Skin epidermis (tissue), 12 donors: ENCODE results near the gene SDK2.

Experiments
- H3K27ac ChIP-seq, 21 experiments: fragments of 200-600 bp; sonication (generic) in 11 of 21; one replicate each; pipeline ENCODE4 v1.5.0; 2020; ENCODE audit warnings: mild to moderate bottlenecking in 3 of 21, inconsistent platforms in 2 of 21, moderate library complexity in 2 of 21
- H3K4me3 ChIP-seq, 7 experiments: fragments of 200-600 bp; sonication (generic) in 2 of 7; one replicate each; pipeline ENCODE4 v1.5.0; 2020; ENCODE audit warnings: inconsistent platforms in 2 of 7, mild to moderate bottlenecking in 2 of 7, moderate library complexity in 1 of 7

Gene SDK2

GRCh38 chr17:73639322-73639721 is 4.9 kb downstream of the SDK2 start:
- no peak overlapping the region for H3K27ac ChIP-seq

GRCh38 chr17:73638556-73638955 is 5.7 kb downstream of the SDK2 start:
- H3K27ac ChIP-seq, result no peak overlapping the region

More at GRCh38 chr17:73639322-73639721, 4.9 kb downstream of the SDK2 start:
- H3K4me3 ChIP-seq, result no peak overlapping the region

GRCh38 chr17:73637866-73638265 is 6.4 kb downstream of the SDK2 start:
- H3K4me3 ChIP-seq, result no peak overlapping the region

More at GRCh38 chr17:73638556-73638955, 5.7 kb downstream of the SDK2 start:
- no peak overlapping the region for H3K4me3 ChIP-seq

GRCh38 chr17:73635101-73635817 is 9.0 kb downstream of the SDK2 start:
- Histone ChIP-seq H3K27ac (no peak overlapping the region), H3K4me3 (no peak overlapping the region)

More at GRCh38 chr17:73637866-73638265, 6.4 kb downstream of the SDK2 start:
- no peak overlapping the region for H3K27ac ChIP-seq

- H3K27ac ChIP-seq, result no peak overlapping the region
Measured at GRCh38 chr17:73634629-73635028, 9.6 kb downstream of the SDK2 start.

GRCh38 chr17:73633736-73634135 is 10.5 kb downstream of the SDK2 start:
- Histone ChIP-seq H3K27ac (no peak overlapping the region), H3K4me3 (no peak overlapping the region)

More at GRCh38 chr17:73634629-73635028, 9.6 kb downstream of the SDK2 start:
- H3K4me3 ChIP-seq, result no peak overlapping the region

- Histone ChIP-seq H3K4me3 (no peak overlapping the region), H3K27ac (no peak overlapping the region)
Measured at GRCh38 chr17:73632513-73632912, 11.7 kb downstream of the SDK2 start.

GRCh38 chr17:73630965-73631595 is 13.2 kb downstream of the SDK2 start:
- no peak overlapping the region for H3K4me3 ChIP-seq
- no peak overlapping the region for H3K27ac ChIP-seq

- no peak overlapping the region for H3K27ac ChIP-seq
- H3K4me3 ChIP-seq, result no peak overlapping the region
Measured at GRCh38 chr17:73630531-73630930, 13.7 kb downstream of the SDK2 start.

- Histone ChIP-seq H3K27ac (no peak overlapping the region), H3K4me3 (no peak overlapping the region)
Measured at GRCh38 chr17:73628642-73629552, 15.3 kb downstream of the SDK2 start.

GRCh38 chr17:73625991-73626673 is 18.1 kb downstream of the SDK2 start:
- no peak overlapping the region for H3K4me3 ChIP-seq
- H3K27ac ChIP-seq, result peak overlapping the region in 7 of 21 experiments; percentile 9 to 67 (median 56)

GRCh38 chr17:73625006-73625405 is 19.2 kb downstream of the SDK2 start:
- Histone ChIP-seq H3K4me3 (no peak overlapping the region), H3K27ac (peak overlapping the region in 17 of 21 experiments; percentile 29 to 82 (median 66))

GRCh38 chr17:73624496-73624988 is 19.7 kb downstream of the SDK2 start:
- no peak overlapping the region for H3K4me3 ChIP-seq

GRCh38 chr17:73623818-73624217 is 20.4 kb downstream of the SDK2 start:
- peak overlapping the region in 4 of 21 experiments; percentile 5 to 49 (median 45) for H3K27ac ChIP-seq
- H3K4me3 ChIP-seq, result no peak overlapping the region

More at GRCh38 chr17:73624496-73624988, 19.7 kb downstream of the SDK2 start:
- H3K27ac ChIP-seq, result peak overlapping the region in 10 of 21 experiments; percentile 29 to 82 (median 67)

GRCh38 chr17:73623247-73623646 is 21.0 kb downstream of the SDK2 start:
- Histone ChIP-seq H3K4me3 (no peak overlapping the region), H3K27ac (no peak overlapping the region)

GRCh38 chr17:73622381-73622780 is 21.9 kb downstream of the SDK2 start:
- Histone ChIP-seq H3K27ac (no peak overlapping the region), H3K4me3 (no peak overlapping the region)

- Histone ChIP-seq H3K4me3 (no peak overlapping the region), H3K27ac (no peak overlapping the region)
Measured at GRCh38 chr17:73621685-73622084, 22.6 kb downstream of the SDK2 start.

- no peak overlapping the region for H3K27ac ChIP-seq
- H3K4me3 ChIP-seq, result no peak overlapping the region
Measured at GRCh38 chr17:73620414-73620813, 23.8 kb downstream of the SDK2 start.

- Histone ChIP-seq H3K27ac (no peak overlapping the region), H3K4me3 (no peak overlapping the region)
Measured at GRCh38 chr17:73617501-73617900, 26.7 kb downstream of the SDK2 start.
